SK-N-SH (cell line): ENCODE measurements around the gene TMEM11.

Experiments
- CTCF ChIP-seq: fragments of 200-600 bp; sonication (generic); IDR thresholded peaks from 2 replicates; pipeline ENCODE4 v1.6.1; 2017; ENCODE audit warnings: antibody characterized with exemption, mild to moderate bottlenecking, moderate library complexity
- ELF1 ChIP-seq: IDR thresholded peaks from 2 replicates; pipeline ENCODE4 v1.4.0; 2012
- EP300 ChIP-seq, 2 experiments: IDR thresholded peaks; 2 replicates each; pipeline versions ENCODE4 v1.4.0 to v1.6.1; 2012; ENCODE audit warnings: borderline replicate concordance in 1 of 2, low read depth in 1 of 2, low read length in 1 of 2
- GATA2 ChIP-seq: sonication (generic); formaldehyde crosslinking; IDR thresholded peaks from 2 replicates; pipeline ENCODE4 v1.5.0; 2020; ENCODE audit warnings: mild to moderate bottlenecking, missing genetic modification reagents
- REST ChIP-seq: IDR thresholded peaks from 2 replicates; pipeline ENCODE4 v1.6.1; 2012; ENCODE audit warnings: mild to moderate bottlenecking, low read depth, low read length, moderate library complexity
- SIN3A ChIP-seq: IDR thresholded peaks from 2 replicates; pipeline ENCODE4 v1.6.1; 2012; ENCODE audit warnings: low read depth, mild to moderate bottlenecking, low read length, moderate library complexity, borderline replicate concordance
- TAF1 ChIP-seq: IDR thresholded peaks from 2 replicates; pipeline ENCODE4 v1.6.1; 2012; ENCODE audit warnings: low read depth, mild to moderate bottlenecking, low read length, moderate library complexity, borderline replicate concordance

GRCh38 chr17:21172846-21173245 is 41.1 kb downstream of the TMEM11 start:
- TF ChIP-seq ELF1 (no peak), CTCF (no peak), REST (no peak), TAF1 (no peak), EP300 (IDR thresholded peaks at IDR 0.05; ENCODE audit: borderline replicate concordance in 1 of 2, low read depth in 1 of 2, low read length in 1 of 2) (no peak), SIN3A (no peak), GATA2 (CRISPR knock-in tag) (no peak)
